Measurements from ENCODE around the gene PEF1. TPM values are rescaled to one million over a fixed set of nuclear protein-coding genes. Genes with fewer than 3 reads are reported as not detected.
"Not testable (repeated sequence)": the region's sequence is repeated elsewhere in the genome, so short reads cannot be mapped to it uniquely, and the experiment has no call there.

Gene PEF1
- total and polyA plus RNA-seq, 5 experiments from 2014 or later, result 35.3 to 87.3 (median 60.6) TPM

GRCh38 chr1:31588751-31589515 lies 55.7 kb downstream of the PEF1 start:
- Mint-ChIP-seq H3K27ac (no peak overlapping the region), H3K9me3 (no peaks in the 10 kb centered on the region), H3K27me3 (peaks cover 14 to 36% (median 25%) of the 10 kb centered on the region in 5 donors), H3K36me3 (no peaks in the 10 kb centered on the region), H3K4me3 (peak overlapping the region in 1 of 10 donors; percentile 1), H3K4me1 (peaks cover 0 to 8% (median 3%) of the 10 kb centered on the region in 4 donors)
- peak in 1 of 10 donors; percentile 41 for DNase-seq
- POLR2A ChIA-PET, result no interaction called here
- no peak for ATAC-seq

DNA sequence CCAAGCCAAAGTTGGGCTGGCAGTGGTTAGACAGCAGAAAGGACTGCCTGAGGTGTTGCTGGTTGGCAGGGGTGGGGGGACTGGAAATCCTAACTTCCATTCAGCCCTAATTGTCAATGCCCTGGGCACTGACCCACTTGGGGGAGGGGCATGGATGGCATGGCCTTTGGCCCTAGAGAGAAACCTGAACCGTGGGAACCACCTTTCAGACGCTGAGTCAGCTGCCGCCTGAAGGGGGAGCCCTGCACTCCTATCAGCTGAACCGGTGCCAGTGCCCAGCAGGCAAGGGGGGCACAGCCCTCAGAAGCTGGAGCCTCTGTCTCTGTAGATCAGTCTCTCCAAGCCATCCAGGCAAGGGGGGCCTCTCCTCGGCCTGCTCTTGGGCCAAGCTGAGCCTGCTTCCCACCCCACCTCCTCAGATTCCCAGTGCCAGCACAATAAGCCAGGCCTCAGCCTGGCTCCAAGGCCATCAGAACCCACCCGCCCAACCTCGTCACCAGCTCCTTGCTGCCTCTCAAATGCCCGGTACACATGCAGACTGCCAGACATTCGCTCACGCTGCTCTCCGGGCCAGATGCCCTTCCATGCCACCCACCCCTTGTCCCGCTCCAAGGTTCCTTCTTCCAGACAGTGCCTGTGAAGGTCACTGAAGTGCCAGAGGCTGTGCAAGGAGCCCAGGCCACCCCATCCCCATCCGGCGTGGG lies 56.8 kb downstream of the PEF1 start:
- peak overlapping the region in 1 of 10 donors; percentile 4 for H3K4me3 Mint-ChIP-seq

DNA sequence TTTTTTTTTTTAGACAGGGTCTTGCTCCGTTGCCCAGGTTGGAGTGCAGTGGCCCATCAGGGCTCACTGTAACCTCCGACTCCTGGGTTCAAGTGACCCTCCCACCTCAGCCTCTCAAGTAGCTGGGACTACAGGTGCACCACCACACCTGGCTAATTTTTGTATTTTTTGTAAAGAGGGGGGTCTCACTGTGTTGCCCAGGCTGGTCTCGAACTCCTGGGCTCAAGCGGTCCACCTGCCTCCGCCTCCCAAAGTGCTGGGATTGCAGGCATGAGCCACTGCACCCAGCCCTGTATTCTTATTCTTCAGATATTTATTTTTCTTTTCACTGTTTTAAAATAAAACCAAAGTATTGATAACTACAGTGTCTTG lies 57.4 kb downstream of the PEF1 start:
- H3K9me3 Mint-ChIP-seq, H3K4me3 Mint-ChIP-seq, DNase-seq, H3K4me1 Mint-ChIP-seq, H3K36me3 Mint-ChIP-seq, H3K27ac Mint-ChIP-seq, ATAC-seq, POLR2A ChIA-PET: not testable (repeated sequence)
- H3K27me3 Mint-ChIP-seq, result peaks cover 14 to 33% (median 25%) of the 10 kb centered on the region in 5 donors

More for the DNA sequence above, 56.8 kb downstream of the PEF1 start:
- DNase-seq, result peak in 5 of 10 donors; percentile 19 to 60 (median 35)
- H3K27ac Mint-ChIP-seq, result peak overlapping the region in 1 of 10 donors; percentile 44
- H3K4me1 Mint-ChIP-seq, result peaks cover 0 to 8% (median 2%) of the 10 kb centered on the region in 4 donors
- no peaks in the 10 kb centered on the region for H3K9me3 Mint-ChIP-seq
- H3K27me3 Mint-ChIP-seq, result peaks cover 14 to 35% (median 25%) of the 10 kb centered on the region in 5 donors
- POLR2A ChIA-PET, result no interaction called here
- ATAC-seq, result peak; percentile 42 to 59
- H3K36me3 Mint-ChIP-seq, result no peaks in the 10 kb centered on the region

- Mint-ChIP-seq H3K9me3 (no peaks in the 10 kb centered on the region), H3K4me3 (no peak overlapping the region), H3K36me3 (no peaks in the 10 kb centered on the region), H3K4me1 (peaks cover 0 to 8% (median 2%) of the 10 kb centered on the region in 4 donors), H3K27ac (no peak overlapping the region), H3K27me3 (peaks cover 11 to 30% (median 22%) of the 10 kb centered on the region in 5 donors)
- DNase-seq (peak in 1 of 10 donors; percentile 14), ATAC-seq (no peak)
- POLR2A ChIA-PET, result no interaction called here
These were observed 58.0 kb downstream of the PEF1 start for GRCh38 chr1:31586376-31587327.

- Mint-ChIP-seq H3K4me1 (peaks cover 0 to 8% (median 2%) of the 10 kb centered on the region in 4 donors), H3K36me3 (no peaks in the 10 kb centered on the region), H3K27me3 (peaks cover 11 to 25% (median 15%) of the 10 kb centered on the region in 5 donors), H3K9me3 (no peaks in the 10 kb centered on the region), H3K4me3 (no peak overlapping the region), H3K27ac (peak overlapping the region in 1 of 10 donors; percentile 27)
- POLR2A ChIA-PET, result no interaction called here
- ATAC-seq (no peak), DNase-seq (peak in 1 of 10 donors; percentile 10)
These were observed 58.8 kb downstream of the PEF1 start for GRCh38 chr1:31585736-31586365.

DNA sequence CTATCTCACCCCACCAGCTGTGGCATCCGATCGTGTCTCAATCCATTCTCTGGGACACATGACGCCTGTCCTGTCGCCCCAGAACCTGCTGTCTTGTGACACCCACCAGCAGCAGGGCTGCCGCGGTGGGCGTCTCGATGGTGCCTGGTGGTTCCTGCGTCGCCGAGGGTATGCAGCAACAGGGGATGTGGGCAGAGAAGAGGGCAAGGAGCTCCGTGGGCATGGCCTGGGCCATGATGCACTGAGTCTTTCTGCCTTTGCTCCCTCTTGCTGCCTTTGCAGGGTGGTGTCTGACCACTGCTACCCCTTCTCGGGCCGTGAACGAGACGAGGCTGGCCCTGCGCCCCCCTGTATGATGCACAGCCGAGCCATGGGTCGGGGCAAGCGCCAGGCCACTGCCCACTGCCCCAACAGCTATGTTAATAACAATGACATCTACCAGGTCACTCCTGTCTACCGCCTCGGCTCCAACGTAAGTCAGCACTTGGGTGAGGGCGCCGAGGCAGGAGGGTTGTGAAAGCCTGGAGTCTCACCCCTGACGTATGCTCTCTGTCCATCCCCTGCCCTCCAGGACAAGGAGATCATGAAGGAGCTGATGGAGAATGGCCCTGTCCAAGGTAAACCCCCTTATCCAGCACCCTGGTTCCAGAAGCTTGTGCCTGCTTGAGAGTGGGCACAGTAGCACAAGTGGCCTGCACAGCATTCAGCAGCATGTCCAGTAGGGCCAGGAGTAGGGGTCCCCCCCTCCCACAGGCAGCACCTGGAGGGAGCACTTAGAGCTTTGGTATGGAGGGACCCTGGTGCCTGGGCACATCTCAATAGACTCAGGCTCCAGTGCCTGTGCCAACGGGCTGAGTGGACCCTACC lies 59.6 kb downstream of the PEF1 start:
- peaks cover 10 to 25% (median 10%) of the 10 kb centered on the region in 5 donors for H3K27me3 Mint-ChIP-seq
- peak overlapping the region in 1 of 10 donors; percentile 27 for H3K27ac Mint-ChIP-seq
- DNase-seq (peak in 1 of 10 donors; percentile 14), ATAC-seq (no peak)
- POLR2A ChIA-PET, result no interaction called here
- peaks cover 0 to 8% (median 2%) of the 10 kb centered on the region in 4 donors for H3K4me1 Mint-ChIP-seq
- no peaks in the 10 kb centered on the region for H3K36me3 Mint-ChIP-seq
- H3K9me3 Mint-ChIP-seq, result no peaks in the 10 kb centered on the region
- H3K4me3 Mint-ChIP-seq, result no peak overlapping the region

DNA sequence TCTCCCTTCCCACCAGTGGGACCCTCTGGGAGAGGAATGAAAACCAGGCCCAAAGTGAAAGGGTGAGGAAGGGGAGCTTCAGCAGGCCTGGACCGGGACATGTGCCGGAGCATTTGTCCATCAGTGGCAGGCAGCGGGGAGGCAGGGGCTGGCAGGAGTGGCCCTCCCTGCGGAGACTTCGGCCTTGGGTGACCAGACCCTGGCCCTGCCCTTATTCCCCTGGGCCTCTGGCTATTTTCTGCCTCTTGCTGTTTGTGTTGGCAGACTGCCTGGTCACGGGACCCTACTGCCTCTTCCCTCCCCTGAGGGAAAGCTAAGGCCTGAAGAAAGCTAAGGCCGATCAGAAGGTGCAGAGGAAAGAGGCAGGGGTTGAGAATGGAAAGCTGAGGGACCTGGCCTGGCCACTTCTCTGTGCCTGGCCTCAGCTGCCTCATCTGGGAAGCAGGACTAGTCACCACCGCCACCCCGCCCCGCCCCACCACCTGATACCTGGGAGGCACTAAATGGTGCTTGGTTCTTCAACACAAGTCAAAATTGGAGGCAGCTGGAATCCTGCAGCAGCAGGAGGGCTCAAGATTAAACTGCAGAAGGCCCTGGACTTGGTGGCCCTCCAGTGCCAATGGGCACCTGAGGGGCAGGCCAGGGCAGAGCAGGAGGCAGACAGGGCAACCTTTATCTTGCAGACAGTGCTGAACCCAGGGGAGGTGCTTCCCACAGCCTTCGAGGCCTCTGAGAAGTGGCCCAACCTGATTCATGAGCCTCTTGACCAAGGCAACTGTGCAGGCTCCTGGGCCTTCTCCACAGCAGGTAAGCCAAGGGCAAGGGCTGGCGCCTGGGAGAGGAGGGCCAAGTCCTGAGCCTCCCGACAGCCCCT lies 60.4 kb downstream of the PEF1 start:
- Mint-ChIP-seq H3K9me3 (no peaks in the 10 kb centered on the region), H3K27ac (no peak overlapping the region), H3K4me1 (peaks cover 0 to 8% (median under 1%) of the 10 kb centered on the region in 4 donors), H3K4me3 (no peak overlapping the region), H3K27me3 (peaks cover 8 to 20% (median 9%) of the 10 kb centered on the region in 5 donors), H3K36me3 (no peaks in the 10 kb centered on the region)
- ATAC-seq (no peak), DNase-seq (peak in 1 of 10 donors; percentile 0)
- POLR2A ChIA-PET, result no interaction called here

DNA sequence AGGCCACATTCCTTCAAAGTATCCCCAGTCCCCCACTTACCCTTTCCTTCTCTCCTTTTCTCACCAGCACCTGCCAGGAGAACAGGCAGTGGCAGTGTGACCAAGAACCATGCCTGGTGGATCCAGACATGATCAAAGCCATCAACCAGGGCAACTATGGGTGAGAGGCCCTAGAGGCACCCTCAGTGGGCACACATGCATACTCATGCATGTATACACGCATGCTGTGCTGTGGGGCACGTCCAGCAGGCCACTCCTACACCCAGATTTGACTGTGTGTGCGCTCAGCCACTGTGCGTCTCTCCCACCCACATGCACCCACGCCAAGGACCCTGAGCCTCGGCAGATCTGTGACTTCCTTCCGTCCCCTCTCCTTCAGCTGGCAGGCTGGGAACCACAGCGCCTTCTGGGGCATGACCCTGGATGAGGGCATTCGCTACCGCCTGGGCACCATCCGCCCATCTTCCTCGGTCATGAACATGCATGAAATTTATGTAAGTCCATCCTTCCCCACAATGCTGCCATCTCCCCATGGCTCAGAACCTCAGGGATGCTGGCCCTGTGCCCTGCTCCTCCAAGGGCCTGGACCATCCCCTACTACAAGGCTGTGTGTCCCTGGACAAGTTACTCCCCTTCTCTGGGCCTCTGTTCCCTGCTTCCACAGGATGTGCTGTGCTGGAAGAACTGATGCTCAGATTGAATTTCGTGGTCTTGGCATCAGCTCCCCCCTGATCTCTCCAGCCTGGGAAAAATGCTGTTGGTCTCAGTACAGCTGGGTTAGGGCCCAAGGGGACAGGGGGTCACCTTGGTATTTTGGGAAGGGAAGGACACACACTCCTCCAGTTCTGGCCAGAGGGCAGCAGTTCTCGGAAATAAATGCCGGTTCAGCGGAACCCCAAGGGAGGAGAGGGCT lies 61.3 kb downstream of the PEF1 start:
- Mint-ChIP-seq H3K27ac (no peak overlapping the region), H3K9me3 (no peaks in the 10 kb centered on the region)
- POLR2A ChIA-PET, result no interaction called here

GRCh38 chr1:31581821-31582810 lies 62.6 kb downstream of the PEF1 start:
- ATAC-seq (no peak), DNase-seq (peak in 1 of 10 donors; percentile 8)
- Mint-ChIP-seq H3K4me3 (no peak overlapping the region), H3K27ac (peak overlapping the region in 1 of 10 donors; percentile 28), H3K36me3 (no peaks in the 10 kb centered on the region), H3K27me3 (peaks cover 0 to 10% (median 0%) of the 10 kb centered on the region in 5 donors), H3K4me1 (no peaks in the 10 kb centered on the region), H3K9me3 (no peaks in the 10 kb centered on the region)
- POLR2A ChIA-PET, result no interaction called here

More for the DNA sequence above, 61.3 kb downstream of the PEF1 start:
- Mint-ChIP-seq H3K4me1 (peaks cover 0 to 7% (median 0%) of the 10 kb centered on the region in 4 donors), H3K27me3 (peaks cover 6 to 18% (median 7%) of the 10 kb centered on the region in 5 donors), H3K36me3 (no peaks in the 10 kb centered on the region), H3K4me3 (no peak overlapping the region)
- no peak for ATAC-seq
- DNase-seq, result peak in 1 of 10 donors; percentile 10

Measured in naive thymus-derived CD8-positive, alpha-beta T cell (primary cell).